ENCODE measurements around the gene MBOAT2. TPM values are rescaled to one million over a fixed set of nuclear protein-coding genes. Genes with fewer than 3 reads are reported as not detected.

The MBOAT2 gene
- total RNA-seq, 1 experiment from 2014 or later: 16.8 TPM

- RAD21 ChIA-PET (ENCODE audit: low non-redundant PET in 1 of 2, low total read pairs in 2 of 2, uncharacterized antibody in 2 of 2, unreplicated experiment in 2 of 2): interaction anchor here (0.5 to 1.5 kb wide), 4 partner anchors 240 to 374 kb away, joined by 3 to 5 read pairs (median 4); no protein-coding TSS in a partner anchor
- no peaks in the 10 kb centered on the region for H3K79me2 ChIP-seq (ENCODE audit: insufficient read depth, low read length)
- H3K9ac ChIP-seq (ENCODE audit: low read length): no peak overlapping the region
- H3K9me2 ChIP-seq (ENCODE audit: insufficient read depth): no peaks in the 10 kb centered on the region
- no peak overlapping the region for H3K27ac ChIP-seq (ENCODE audit: low read depth, low read length)
- DNase-seq (ENCODE audit: low read depth, low spot score): peak; percentile 50
- no peaks in the 10 kb centered on the region for H3K9me3 ChIP-seq (ENCODE audit: control insufficient read depth in 1 of 2, insufficient read depth in 1 of 2, low read depth in 1 of 2, low read length in 2 of 2)
- no peak overlapping the region for H3K4me3 ChIP-seq (replicated peaks in 1 of 2; ENCODE audit: low read depth in 1 of 2, low read length in 2 of 2)
- no peaks in the 10 kb centered on the region for H3K4me1 ChIP-seq (ENCODE audit: control insufficient read depth in 1 of 2, insufficient read depth in 2 of 2, low read length in 2 of 2)
- H2AFZ ChIP-seq (ENCODE audit: low read depth, low read length, poor library complexity, severe bottlenecking): no peak overlapping the region
- peak; percentile 75 for ATAC-seq
- intact Hi-C loops (cut with micrococcal nuclease): loop anchor here (1.0 to 10.0 kb wide), 3 partner anchors 114 to 462 kb away; no protein-coding TSS in a partner anchor
- TF ChIP-seq MAX (IDR thresholded peaks at IDR 0.05): no peak
- peak; percentile 64 for TF ChIP-seq FOSL1 (IDR thresholded peaks at IDR 0.05; ENCODE audit: low read depth)
- TF ChIP-seq REST (IDR thresholded peaks at IDR 0.05; ENCODE audit: low read depth): no peak
- TF ChIP-seq POLR2AphosphoS5 (IDR thresholded peaks at IDR 0.05; ENCODE audit: low read depth, low read length): no peak
- TF ChIP-seq JUND (IDR thresholded peaks at IDR 0.05): peak; percentile 67
- TF ChIP-seq CTCF (IDR thresholded peaks at IDR 0.05 in 2 of 3, conservative IDR thresholded peaks at IDR 0.05 in 1 of 3; ENCODE audit: borderline replicate concordance in 1 of 3, insufficient read depth in 1 of 3, low read depth in 2 of 3, low read length in 2 of 3): peak; percentile 62 to 90 (median 69)
- peak; percentile 87 for TF ChIP-seq RAD21 (IDR thresholded peaks at IDR 0.05; ENCODE audit: low read depth)
- no peak for TF ChIP-seq EZH2phosphoT487 (IDR thresholded peaks at IDR 0.05; ENCODE audit: borderline replicate concordance)
- no peak for TF ChIP-seq SRF (IDR thresholded peaks at IDR 0.05; ENCODE audit: low read depth)
- no peak for TF ChIP-seq SIN3A (IDR thresholded peaks at IDR 0.05; ENCODE audit: low read depth)
- TF ChIP-seq ATF3 (IDR thresholded peaks at IDR 0.05): 0 out of 2 replicates have a peak, but pooled peaks have one; percentile 29
- POLR2A ChIA-PET: no interaction called here
- CTCF ChIA-PET: interaction anchor here (1.0 to 1.7 kb wide), 7 partner anchors 9 to 269 kb away, joined by 3 to 15 read pairs (median 4); no protein-coding TSS in a partner anchor
- no peaks in the 10 kb centered on the region for H4K20me1 ChIP-seq (ENCODE audit: insufficient read depth)
- H3K27me3 ChIP-seq (ENCODE audit: insufficient read depth, low read length): no peaks in the 10 kb centered on the region
- H3K36me3 ChIP-seq (ENCODE audit: control insufficient read depth in 1 of 2, insufficient read depth in 2 of 2, low read length in 2 of 2): no peaks in the 10 kb centered on the region
- BruUV-seq (replicated peaks): no TSS peak
- no peak overlapping the region for H3K4me2 ChIP-seq (ENCODE audit: low read length)
These were observed 130.6 kb downstream of the MBOAT2 start for GRCh38 chr2:8872821-8873432.

Measured in HCT116 (cell line).